GM21360 (cell line): ENCODE data around the gene DNAL1.
"Not testable (repeated sequence)": the region's sequence is repeated elsewhere in the genome, so short reads cannot be mapped to it uniquely, and the experiment has no call there.

Experiments
- ATAC-seq: cut with Tn5 transposase; IDR thresholded peaks from one replicate; pipeline ENCODE4 v1.9.1; 2021; ENCODE audit warnings: mild to moderate bottlenecking, moderate library complexity; ENCODE audit not compliant: unreplicated experiment

Gene DNAL1

DNA sequence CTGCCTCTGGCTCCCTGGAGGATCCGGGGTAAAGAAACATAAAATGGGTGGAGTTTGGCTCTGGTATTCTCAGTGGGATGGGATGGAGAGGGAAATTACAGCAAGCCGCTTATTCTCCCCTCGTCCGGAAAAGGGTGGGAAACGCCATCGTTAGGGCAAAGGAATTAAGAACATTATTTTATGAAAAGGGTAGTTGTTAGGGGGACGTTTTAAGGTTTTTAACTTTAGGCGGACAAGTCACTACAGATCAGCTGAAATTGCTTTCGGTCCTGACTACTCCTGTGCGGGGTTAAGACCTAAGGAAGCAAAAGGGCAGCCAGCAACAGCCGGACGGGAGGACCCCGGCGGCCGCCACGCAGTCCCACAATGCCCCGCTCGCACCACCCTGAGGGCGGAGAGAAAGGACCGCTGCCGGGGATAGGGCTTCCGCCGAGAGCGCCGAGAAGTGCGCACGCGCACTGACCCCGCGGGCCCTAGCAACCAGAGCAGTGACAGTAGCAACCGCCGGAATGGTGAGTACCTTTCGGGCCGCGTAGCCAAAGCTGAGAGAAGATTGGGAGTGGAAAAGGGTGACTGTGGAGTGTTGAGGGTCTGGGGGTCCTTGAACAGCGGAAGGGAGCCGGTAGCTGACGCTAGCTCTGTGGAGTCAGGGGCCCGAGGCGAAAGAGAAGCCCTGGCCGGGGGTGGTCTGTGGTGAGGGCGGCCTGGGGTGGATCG is at the start of gene DNAL1:
DNAL1 (plus strand) TSS at position 456 of the 717 bp plus-strand sequence; CDS start at position 510, 54 bp downstream.
- ATAC-seq, result peak; percentile 90

DNA sequence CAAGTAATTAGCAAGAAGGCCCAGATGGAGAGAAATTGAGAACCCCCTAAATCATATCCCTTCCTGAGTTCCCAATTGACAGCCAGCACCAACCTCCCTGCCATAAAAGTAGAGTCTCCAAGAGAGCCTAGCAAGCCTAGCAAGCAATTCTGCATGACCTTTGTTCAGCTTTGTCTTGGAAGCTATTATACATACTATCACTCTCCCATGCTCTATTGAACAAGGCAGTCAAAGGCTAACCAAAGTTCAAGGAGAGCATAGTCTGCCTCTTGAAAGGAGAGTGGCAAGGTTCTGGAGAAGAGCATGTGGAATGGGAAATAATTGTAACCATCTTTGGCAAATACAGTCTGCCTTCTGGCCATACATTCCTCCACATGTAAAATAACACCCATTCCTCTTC is 45.3 kb upstream of the DNAL1 start:
- no peak for ATAC-seq

DNA sequence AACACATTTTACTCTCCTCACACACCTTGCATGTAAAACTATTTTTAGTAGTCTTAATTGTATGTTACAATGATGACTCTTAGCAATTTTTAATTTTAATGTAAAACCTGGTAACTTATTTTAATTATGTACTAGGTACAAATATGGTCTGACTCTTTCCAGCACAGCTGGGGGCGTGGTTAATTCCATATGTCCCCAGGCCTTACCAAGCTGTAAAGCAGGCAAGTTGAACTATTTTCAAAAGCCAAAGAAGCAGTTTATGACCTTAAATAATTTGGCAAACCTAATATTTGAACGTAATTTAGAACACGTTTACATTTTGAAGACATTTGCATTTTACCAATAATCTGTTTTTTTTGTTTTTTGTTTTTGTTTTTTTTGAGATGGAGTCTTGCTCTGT is 41.8 kb upstream of the DNAL1 start:
- no peak for ATAC-seq

DNA sequence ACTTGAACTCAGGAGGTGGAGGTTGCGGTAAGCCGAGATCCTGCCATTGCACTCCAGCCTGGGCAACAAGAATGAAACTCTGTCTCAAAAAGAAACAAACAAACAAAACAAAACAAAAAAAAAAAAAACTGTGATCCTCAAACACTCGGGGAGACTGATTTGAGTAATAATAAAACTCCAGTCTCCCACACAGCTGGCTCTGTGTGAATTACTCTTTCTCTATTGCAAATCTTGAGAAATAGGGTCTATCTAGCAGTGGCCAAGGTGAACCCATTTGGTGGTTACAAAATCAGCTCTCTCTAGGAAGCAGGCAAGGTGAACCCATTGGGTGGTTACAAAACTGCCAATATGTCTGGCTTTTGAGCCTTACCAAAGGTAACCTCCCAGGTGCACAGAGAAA is 38.5 kb upstream of the DNAL1 start:
- no peak for ATAC-seq

GRCh38 chr14:73607241-73607640 is 37.5 kb upstream of the DNAL1 start:
- no peak for ATAC-seq

DNA sequence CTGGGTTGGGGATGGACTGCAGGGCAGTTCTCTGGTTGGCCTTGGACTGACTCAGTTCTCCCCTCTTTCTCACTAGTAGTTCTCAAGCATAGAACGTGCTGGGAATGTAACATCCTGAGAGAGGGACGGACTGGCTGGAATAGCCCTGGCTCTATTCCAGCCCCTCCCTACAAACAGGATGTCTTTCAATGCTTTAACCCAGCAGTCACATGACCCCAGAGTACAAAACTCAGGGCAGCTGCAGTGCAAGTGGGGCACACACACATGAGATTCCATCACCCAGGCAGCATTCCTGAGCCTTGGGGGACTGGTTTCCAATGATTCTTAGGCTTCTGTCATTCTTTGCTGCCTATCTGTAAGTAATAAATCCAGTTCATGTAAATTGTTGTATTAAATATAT is 34.1 kb upstream of the DNAL1 start:
- no peak for ATAC-seq

DNA sequence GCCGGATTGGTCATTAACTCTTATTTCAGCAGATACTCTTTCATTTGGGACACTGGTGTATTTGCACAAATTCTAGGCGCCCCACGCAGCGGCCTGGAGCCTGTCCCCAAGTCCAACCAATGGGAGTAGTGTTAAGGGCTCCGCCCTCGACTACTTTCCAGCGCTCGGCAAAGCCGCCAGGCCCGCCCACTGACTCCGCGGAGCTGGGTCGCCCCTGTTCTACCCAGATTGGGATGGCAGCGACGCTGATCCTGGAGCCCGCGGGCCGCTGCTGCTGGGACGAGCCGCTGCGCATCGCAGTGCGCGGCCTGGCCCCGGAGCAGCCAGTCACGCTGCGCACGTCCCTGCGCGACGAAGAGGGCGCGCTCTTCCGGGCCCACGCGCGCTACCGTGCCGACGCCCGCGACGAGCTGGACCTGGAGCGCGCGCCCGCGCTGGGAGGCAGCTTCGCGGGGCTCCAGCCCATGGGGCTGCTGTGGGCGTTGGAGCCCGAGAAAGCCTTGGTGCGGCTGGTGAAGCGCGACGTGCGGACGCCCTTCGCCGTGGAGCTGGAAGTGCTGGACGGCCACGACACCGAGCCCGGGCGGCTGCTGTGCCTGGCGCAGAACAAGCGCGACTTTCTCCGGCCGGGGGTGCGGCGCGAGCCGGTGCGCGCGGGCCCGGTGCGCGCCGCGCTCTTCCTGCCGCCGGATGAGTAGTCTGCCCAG is 32.3 kb upstream of the DNAL1 start, which contains the start of gene ACOT6:
ACOT6 (plus strand) TSS at position 179 of the 707 bp plus-strand sequence; CDS start at position 234, 55 bp downstream.
- peak; percentile 69 for ATAC-seq

- ATAC-seq, result peak; percentile 10
Observed at GRCh38 chr14:73613046-73613383, 31.8 kb upstream of the DNAL1 start.

GRCh38 chr14:73613419-73613963 is 31.3 kb upstream of the DNAL1 start:
- ATAC-seq, result no peak

DNA sequence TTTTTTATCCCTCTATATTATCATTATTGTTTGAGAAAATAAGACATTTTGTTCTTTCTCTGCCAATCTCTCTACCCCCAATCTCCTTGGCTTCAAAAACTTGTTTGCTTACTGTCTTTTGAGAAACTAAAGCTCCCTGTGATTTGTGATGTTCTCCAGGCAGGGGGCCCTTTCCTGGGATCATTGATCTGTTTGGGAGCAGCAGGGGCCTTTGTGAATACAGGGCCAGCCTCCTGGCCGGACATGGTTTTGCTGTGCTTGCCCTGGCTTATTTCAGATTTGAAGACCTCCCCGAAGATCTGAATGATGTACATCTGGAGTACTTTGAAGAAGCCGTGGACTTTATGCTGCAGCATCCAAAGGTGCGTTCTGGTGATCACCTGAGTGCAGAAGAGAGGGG is 28.0 kb upstream of the DNAL1 start:
- ATAC-seq, result no peak

DNA sequence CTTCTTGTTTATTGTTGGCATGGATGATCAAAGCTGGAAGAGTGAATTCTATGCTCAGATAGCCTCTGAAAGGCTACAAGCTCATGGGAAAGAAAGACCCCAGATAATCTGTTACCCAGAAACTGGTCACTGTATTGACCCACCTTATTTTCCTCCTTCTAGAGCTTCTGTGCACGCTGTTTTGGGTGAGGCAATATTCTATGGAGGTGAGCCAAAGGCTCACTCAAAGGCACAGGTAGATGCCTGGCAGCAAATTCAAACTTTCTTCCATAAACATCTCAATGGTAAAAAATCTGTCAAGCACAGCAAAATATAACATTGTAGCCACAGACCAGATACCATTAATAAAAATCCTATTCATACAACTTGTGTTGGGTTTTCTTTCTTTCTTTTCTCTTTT is 25.3 kb upstream of the DNAL1 start:
- ATAC-seq, result no peak

DNA sequence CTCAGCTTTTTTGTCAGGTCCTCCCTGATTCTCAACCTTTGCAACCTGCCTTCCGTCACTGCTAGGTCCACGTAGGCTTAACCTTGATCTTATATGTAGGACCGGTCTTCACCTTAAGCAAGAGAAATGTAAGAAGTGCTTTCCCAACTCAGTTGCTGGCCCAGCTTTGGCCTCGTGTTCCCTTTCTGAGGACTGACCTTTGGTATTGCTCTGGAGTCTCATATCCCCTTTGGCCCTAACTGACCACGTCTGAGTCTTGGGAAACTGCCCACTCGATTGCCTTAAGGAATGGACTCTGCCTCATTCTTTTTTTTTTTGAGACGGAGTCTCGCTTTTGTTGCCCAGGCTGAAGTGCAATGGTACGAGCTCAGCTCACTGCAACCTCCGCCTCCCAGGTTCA is 24.5 kb upstream of the DNAL1 start:
- no peak for ATAC-seq

GRCh38 chr14:73623504-73624054 is 21.2 kb upstream of the DNAL1 start:
- ATAC-seq, result no peak

- no peak for ATAC-seq
Observed at GRCh38 chr14:73625706-73626105, 19.1 kb upstream of the DNAL1 start.

DNA sequence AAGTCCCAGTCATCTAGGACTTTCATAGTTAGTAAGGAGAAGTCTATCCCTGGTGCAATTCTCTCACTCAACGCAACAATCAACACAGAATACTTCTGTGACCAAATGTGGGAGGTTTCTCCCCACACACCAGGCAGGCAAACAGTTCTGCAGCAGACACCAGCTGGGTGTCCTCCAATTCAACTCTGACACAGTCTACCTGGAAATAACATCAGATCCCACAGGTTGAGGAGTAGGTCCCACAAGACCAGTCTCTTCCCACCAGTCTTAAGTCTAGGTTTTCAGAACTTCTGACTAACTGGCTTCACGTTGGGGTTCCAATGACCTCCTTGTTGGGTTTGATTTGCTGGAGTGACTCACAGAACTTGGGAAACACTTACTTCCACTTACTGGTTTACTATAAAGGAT is 17.6 kb upstream of the DNAL1 start:
- ATAC-seq, result no peak

DNA sequence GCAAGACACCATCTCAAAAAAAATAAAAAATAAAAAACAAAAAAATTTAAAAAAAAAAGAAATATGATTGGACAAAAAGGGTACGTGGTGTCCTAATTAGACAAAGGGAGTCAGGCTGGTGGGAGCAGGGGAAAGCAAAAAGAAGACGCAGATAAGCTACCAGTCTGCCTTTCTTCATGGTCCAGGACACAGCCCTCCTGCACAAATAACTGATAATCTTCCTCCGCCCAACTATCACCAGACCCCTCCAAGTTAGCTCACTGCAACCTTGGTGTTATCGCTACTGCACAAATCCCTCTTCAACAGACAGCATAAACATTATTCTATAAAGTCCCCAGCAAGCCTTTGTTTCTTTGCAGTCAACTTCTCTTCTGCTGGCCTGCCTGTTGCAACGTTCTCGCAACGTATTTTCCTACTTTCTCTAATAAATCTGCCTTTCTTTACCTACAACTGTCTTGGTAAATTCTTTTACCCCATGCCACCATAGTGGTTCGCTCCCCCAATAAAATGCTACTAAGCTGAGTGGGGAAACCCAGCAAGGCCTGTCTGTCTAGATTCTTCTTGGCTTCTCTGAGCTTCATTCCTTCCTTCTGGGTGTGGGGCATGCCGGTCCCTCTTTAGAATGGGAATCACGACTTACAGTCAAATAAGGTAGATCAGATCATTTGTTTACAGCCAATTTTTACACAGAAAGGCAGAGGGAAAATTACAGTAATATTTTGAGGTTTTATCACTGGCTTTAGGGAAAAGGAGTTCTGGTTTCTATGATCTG is 14.6 kb upstream of the DNAL1 start:
- no peak for ATAC-seq

- no peak for ATAC-seq
Observed at GRCh38 chr14:73633116-73634010, 11.4 kb upstream of the DNAL1 start.

DNA sequence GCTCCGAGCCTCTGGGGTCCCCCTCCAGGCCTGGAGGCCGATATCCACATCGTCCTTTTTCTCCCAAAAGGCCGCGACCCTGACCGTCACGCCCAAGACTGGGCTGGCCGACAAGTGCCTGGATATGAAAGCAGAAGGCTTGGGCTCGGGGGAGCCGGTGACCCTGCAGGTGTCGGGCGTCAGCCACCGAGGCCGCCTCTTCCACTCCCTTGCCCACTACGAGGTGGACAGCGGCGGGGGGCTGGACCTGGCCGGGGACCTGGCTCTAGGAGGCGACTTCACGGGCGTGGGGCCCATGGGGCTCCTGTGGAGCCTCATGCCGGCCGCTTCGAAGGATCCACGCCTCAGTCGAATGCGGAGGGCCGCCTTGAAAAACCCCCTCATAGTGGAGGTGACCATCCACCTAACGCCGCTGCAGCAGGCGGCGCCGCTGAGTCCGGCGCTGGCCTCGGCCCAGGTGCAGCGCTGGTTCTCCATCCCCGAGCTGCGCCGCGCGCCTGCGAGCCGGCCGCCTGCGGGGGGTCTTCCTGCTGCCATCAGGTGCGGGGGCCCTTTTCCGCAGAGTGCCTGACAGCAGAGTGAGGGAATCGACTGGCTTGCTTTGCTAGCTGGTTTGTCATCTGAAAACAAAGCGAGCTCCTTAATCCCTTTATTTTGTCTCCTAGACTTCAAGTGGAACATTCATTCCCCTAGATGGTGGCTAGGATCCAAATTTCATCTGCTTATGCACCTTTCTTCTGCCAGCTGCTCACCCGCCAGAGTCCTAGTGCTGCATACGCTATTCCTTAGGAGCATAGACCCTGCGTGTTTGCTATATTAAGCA is 10.6 kb upstream of the DNAL1 start:
- ATAC-seq, result no peak

- ATAC-seq, result not testable (repeated sequence)
Observed at GRCh38 chr14:73636355-73636754, 8.4 kb upstream of the DNAL1 start.
